22Rv1 (cell line): ENCODE results near the gene RPAP2.
"Not testable (repeated sequence)": the region's sequence is repeated elsewhere in the genome, so short reads cannot be mapped to it uniquely, and the experiment has no call there.

Experiments used
- H3K27ac ChIP-seq: fragments of 450-650 bp; 2 replicates; pipeline ENCODE4 v1.5.1; 2017
- ZFX ChIP-seq: fragments of 450-650 bp; IDR thresholded peaks from 2 replicates; pipeline ENCODE4 v1.6.1; 2017; ENCODE audit warnings: antibody characterized with exemption, borderline replicate concordance
- TF ChIP-seq, protein P1 (sequence below): fragments of 450-650 bp; IDR thresholded peaks from 2 replicates; pipeline ENCODE4 v1.5.1; 2017; ENCODE audit warnings: mild to moderate bottlenecking

RPAP2 gene

GRCh38 chr1:92343061-92343460, 44.2 kb downstream of the RPAP2 start:
- TF ChIP-seq, protein P1, sequence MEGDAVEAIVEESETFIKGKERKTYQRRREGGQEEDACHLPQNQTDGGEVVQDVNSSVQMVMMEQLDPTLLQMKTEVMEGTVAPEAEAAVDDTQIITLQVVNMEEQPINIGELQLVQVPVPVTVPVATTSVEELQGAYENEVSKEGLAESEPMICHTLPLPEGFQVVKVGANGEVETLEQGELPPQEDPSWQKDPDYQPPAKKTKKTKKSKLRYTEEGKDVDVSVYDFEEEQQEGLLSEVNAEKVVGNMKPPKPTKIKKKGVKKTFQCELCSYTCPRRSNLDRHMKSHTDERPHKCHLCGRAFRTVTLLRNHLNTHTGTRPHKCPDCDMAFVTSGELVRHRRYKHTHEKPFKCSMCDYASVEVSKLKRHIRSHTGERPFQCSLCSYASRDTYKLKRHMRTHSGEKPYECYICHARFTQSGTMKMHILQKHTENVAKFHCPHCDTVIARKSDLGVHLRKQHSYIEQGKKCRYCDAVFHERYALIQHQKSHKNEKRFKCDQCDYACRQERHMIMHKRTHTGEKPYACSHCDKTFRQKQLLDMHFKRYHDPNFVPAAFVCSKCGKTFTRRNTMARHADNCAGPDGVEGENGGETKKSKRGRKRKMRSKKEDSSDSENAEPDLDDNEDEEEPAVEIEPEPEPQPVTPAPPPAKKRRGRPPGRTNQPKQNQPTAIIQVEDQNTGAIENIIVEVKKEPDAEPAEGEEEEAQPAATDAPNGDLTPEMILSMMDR, result no peak
- TF ChIP-seq ZFX, result no peak
- H3K27ac ChIP-seq, result no peak overlapping the region

DNA sequence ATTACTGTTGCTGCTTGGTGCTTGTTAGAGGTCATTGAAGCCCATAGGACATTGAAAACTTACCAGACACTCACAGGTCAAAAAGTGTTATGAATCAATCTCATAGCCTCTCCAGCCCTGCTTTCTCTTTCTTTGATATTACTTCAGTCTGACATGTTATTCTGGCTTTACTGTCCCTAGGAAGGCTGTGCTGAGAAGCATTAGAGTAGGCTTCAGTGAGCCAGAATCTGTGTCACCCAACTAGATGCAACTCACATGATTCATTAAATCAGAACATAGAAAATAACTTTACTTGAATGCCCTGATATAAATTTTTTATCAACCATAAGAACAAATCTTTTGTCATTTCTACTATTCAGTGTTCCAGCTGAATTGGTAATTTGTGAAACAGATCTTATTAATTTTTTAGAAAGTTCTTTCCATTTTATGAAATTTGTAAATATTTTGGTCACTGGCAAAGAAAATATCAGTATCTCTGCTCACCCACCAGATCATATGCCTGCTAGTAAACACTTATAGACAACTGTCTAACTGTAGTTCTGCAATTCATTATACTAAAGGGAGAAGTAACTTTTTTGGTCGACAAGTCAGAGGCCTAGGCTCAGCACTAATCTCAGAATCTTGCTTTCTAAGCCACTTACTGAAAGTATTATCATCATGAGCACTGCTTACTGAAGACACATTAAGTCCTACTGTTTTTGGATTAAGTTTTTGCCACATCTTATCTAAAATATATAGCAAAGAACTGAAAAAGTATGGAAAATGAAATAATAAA, 48.2 kb downstream of the RPAP2 start:
- H3K27ac ChIP-seq, result no peak overlapping the region
- TF ChIP-seq, protein P1, result no peak
- no peak for TF ChIP-seq ZFX

DNA sequence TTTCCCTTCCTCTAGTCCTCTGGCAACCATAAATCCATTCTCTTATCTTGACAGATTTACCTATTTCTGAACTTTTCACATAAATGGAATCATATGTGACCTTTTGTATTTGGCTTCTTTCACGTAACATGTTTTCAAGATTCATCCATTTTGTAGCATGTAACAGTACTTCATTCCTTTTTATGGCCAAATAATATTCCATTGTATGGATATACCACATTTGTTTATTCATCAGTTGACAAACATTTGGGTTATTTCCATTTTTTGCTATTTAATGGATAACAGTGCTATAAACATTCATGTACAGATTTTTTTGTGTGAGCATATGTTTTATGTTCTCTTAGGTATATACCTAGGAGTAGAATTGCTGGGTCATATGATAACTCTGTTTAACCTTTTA, 54.0 kb downstream of the RPAP2 start:
- no peak overlapping the region for H3K27ac ChIP-seq
- TF ChIP-seq, protein P1, result no peak
- TF ChIP-seq ZFX, result no peak

DNA sequence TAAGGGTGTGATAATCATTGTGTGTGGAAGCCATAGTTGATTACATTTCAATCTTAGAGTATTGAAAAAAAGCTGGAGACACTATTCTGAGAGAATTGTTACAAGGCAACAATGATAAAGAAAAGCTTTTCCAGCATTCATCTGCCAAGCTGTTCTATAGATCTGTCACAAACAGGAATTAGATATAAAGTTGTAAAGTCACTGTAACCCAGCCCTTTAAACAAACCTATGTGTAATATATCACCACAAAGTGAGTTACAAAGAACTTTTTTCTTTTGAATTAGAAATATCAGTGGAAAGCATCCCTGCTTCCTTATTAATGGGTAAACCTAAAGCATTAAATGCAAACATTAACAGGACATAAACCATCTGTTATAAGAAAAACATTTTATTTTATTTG, 55.4 kb downstream of the RPAP2 start:
- no peak overlapping the region for H3K27ac ChIP-seq
- no peak for TF ChIP-seq ZFX

DNA sequence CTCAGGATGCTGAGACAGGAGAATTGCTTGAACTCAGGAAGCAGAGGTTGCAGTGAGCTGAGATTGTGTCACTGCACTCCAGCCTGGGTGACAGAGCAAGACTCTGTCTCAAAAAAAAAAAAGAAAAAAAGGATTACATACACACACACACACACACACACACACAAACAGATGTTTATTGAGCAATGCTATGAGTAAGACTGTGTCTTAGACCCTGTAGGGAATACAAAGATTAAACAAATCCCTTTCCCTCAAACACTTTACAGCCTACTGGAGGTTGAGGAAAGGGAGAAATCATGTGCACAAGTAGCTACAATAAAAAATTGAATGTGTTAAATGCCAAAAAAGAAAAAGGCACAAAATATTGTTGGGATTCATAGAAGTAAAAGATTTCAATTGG, 58.1 kb downstream of the RPAP2 start:
- no peak overlapping the region for H3K27ac ChIP-seq
- no peak for TF ChIP-seq ZFX
- TF ChIP-seq, protein P1, result no peak

DNA sequence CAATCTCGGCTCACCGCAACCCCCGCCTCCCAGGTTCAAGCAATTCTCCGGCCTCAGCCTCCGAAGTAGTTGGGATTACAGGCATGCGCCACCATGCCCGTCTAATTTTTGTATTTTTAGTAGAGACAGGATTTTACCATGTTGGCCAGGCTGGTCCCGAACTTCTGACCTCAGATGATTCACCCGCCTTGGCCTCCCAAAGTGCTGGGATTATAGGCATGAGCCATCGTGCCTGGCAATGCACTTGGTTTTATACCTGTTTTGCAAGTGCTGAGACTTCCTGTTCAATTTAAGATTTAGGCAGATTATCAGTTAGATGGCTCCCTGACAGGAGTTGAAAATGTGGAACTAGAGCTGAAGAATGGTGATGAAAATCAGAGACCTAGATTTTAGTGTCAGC, 60.5 kb downstream of the RPAP2 start:
- not testable (repeated sequence) for H3K27ac ChIP-seq

DNA sequence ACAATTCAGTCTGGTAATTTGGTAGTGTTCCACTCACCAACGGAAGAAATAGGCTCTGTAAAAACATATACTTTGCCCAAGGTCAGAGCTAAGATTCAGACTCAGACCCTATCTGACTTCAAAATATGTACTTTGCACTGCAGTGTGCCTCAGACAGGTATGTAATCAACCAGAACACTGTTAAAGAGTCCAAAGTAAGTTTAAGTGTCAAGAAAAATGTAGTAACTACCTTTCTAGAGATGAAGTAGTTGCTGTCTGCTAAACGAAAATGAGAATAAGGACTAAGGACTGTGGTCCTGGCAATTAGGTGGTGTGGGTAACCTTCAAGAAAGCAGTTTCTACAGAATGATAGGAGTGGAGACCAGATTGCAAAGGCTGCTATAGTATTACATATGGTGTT, 61.1 kb downstream of the RPAP2 start:
- no peak overlapping the region for H3K27ac ChIP-seq
- no peak for TF ChIP-seq ZFX
- TF ChIP-seq, protein P1, result no peak

DNA sequence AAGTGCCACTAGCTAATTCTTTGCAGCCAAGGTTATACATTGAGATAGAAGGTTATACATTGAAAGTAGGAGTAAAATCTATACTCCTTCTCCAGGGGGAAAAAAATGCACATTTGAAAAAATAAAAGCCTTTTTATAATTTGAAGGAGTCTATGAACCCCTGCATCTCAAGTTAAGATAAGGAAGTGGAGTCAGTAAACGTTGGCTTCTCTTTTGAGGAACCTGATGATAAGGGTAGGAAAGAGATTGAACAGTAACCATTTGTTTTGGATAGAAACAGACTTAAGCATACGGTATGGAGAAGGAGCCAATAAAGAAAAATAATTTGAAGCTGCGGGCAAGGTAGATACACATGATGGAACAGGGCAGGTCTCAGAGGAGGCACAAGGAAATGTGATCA, 64.1 kb downstream of the RPAP2 start:
- H3K27ac ChIP-seq, result no peak overlapping the region
- no peak for TF ChIP-seq ZFX
- TF ChIP-seq, protein P1, result no peak
